Measurements from ENCODE around the gene TCF20.

- TF ChIP-seq CTCF (IDR thresholded peaks at IDR 0.05): no peak
- TF ChIP-seq POLR2A (IDR thresholded peaks at IDR 0.05): no peak
These were observed 33.6 kb downstream of the TCF20 start for GRCh38 chr22:42236848-42237247.

All from tibial nerve (tissue), 3 donors.